ENCODE data around the gene NAV3. TPM values are rescaled to one million over a fixed set of nuclear protein-coding genes. Genes with fewer than 3 reads are reported as not detected.

NAV3 gene
- total and polyA plus RNA-seq, 2 experiments from 2014 or later, result 4.0 to 12.0 TPM

- H3K36me3 ChIP-seq (ENCODE audit: insufficient read depth), result no peaks in the 10 kb centered on the region
- no peak overlapping the region for H2AFZ ChIP-seq
- H3K4me3 ChIP-seq, result no peak overlapping the region
- H3K4me1 ChIP-seq (ENCODE audit: insufficient read depth), result peaks cover 7% of the 10 kb centered on the region; the same call in 1 of the 2 replicates
- Mint-ChIP-seq H3K36me3 (ENCODE audit: low read depth) (no peaks in the 10 kb centered on the region), H3K4me3 (no peak overlapping the region), H3K4me1 (peaks cover 8% of the 10 kb centered on the region), H3K9me3 (no peaks in the 10 kb centered on the region), H3K27ac (no peak overlapping the region), H3K27me3 (ENCODE audit: insufficient read depth, low read depth, poor library complexity) (no peaks in the 10 kb centered on the region)
- H3K9me2 ChIP-seq (ENCODE audit: insufficient read depth), result no peaks in the 10 kb centered on the region
- no peaks in the 10 kb centered on the region for H3K79me2 ChIP-seq (replicated peaks; ENCODE audit: insufficient read depth)
- H3F3A ChIP-seq (replicated peaks; ENCODE audit: low read depth), result no peaks in the 10 kb centered on the region
- no peak overlapping the region for H3K4me2 ChIP-seq
- ATAC-seq, result no peak
- no peak for DNase-seq (ENCODE audit: low spot score)
- H4K20me1 ChIP-seq (replicated peaks; ENCODE audit: insufficient read depth), result no peaks in the 10 kb centered on the region
- H3K27me3 ChIP-seq (ENCODE audit: insufficient read depth), result no peaks in the 10 kb centered on the region
- no peak overlapping the region for H3K27ac ChIP-seq (ENCODE audit: low read depth)
- TF ChIP-seq NANOG (IDR thresholded peaks at IDR 0.05; ENCODE audit: borderline replicate concordance) (no peak), CTCF (conservative IDR thresholded peaks at IDR 0.05; ENCODE audit: low read depth in 2 of 2) (no peak), EZH2phosphoT487 (IDR thresholded peaks at IDR 0.05; ENCODE audit: unreplicated experiment) (no peak), ZNF331 (CRISPR knock-in tag; IDR thresholded peaks at IDR 0.05; ENCODE audit: low read depth) (no peak), POLR2AphosphoS5 (IDR thresholded peaks at IDR 0.05; ENCODE audit: low read depth) (no peak), CREB1 (CRISPR knock-in tag; IDR thresholded peaks at IDR 0.05; ENCODE audit: low read depth) (no peak), ZNF462 (CRISPR knock-in tag; IDR thresholded peaks at IDR 0.05) (no peak), JUNB (IDR thresholded peaks at IDR 0.05; ENCODE audit: unreplicated experiment) (no peak)
Observed at GRCh38 chr12:77963576-77964178, 133.0 kb downstream of the NAV3 start.
